ENCODE measurements around the gene NSUN4. TPM values are rescaled to one million over a fixed set of nuclear protein-coding genes. Genes with fewer than 3 reads are reported as not detected.
A peak's percentile ranks its signal among the peaks of the same experiment; 100 is the strongest.

Gene NSUN4
- total RNA-seq, 1 donor = 22.9 TPM

- peak; percentile 27 for DNase-seq (ENCODE audit: low read depth)
- TF ChIP-seq CTCF (IDR thresholded peaks at IDR 0.05; ENCODE audit: insufficient read depth, low read depth, low read length) = no peak
Measured at GRCh38 chr1:46408356-46409062, 67.9 kb downstream of the NSUN4 start.

GRCh38 chr1:46409063-46409372 is 68.4 kb downstream of the NSUN4 start:
- no peak for DNase-seq (ENCODE audit: low read depth)
- no peak overlapping the region for H3K4me3 ChIP-seq (ENCODE audit: low read depth, low read length)
- no peak for TF ChIP-seq CTCF (IDR thresholded peaks at IDR 0.05; ENCODE audit: insufficient read depth, low read depth, low read length)

More at GRCh38 chr1:46408356-46409062, 67.9 kb downstream of the NSUN4 start:
- no peak overlapping the region for H3K4me3 ChIP-seq (ENCODE audit: low read depth, low read length)

GRCh38 chr1:46410156-46411009 is 69.8 kb downstream of the NSUN4 start:
- no peak for DNase-seq (ENCODE audit: low read depth)
- TF ChIP-seq CTCF (IDR thresholded peaks at IDR 0.05; ENCODE audit: insufficient read depth, low read depth, low read length) = no peak
- no peak overlapping the region for H3K4me3 ChIP-seq (ENCODE audit: low read depth, low read length)

GRCh38 chr1:46411010-46411405 is 70.4 kb downstream of the NSUN4 start:
- no peak for TF ChIP-seq CTCF (IDR thresholded peaks at IDR 0.05; ENCODE audit: insufficient read depth, low read depth, low read length)
- H3K4me3 ChIP-seq (ENCODE audit: low read depth, low read length) = no peak overlapping the region
- no peak for DNase-seq (ENCODE audit: low read depth)

Other genes with a start within 250 kb of the NSUN4 start
- 10.3 and 14.2 TPM in 2 replicates for gene PIK3R3, start 208.2 kb upstream of the NSUN4 start, total RNA-seq
- 0.32 and 0.43 TPM in 2 replicates for gene TSPAN1, start 165.7 kb upstream of the NSUN4 start, total RNA-seq
- gene P3R3URF, start 164.3 kb upstream of the NSUN4 start, total RNA-seq = not detected in 2 replicates
- 52.8 and 81.2 TPM in 2 replicates for gene POMGNT1, start 142.4 kb upstream of the NSUN4 start, total RNA-seq
- 3.2 and 3.9 TPM in 2 replicates for gene LURAP1, start 137.5 kb upstream of the NSUN4 start, total RNA-seq
- 2.6 and 3.0 TPM in 2 replicates for gene RAD54L, start 93.0 kb upstream of the NSUN4 start, total RNA-seq
- 106 and 123 TPM in 2 replicates for gene LRRC41, start 37.2 kb upstream of the NSUN4 start, total RNA-seq
- 194 and 249 TPM in 2 replicates for gene UQCRH, start 37.1 kb upstream of the NSUN4 start, total RNA-seq
- gene FAAH, start 53.5 kb downstream of the NSUN4 start, total RNA-seq = 0.64 and 0.86 TPM in 2 replicates
- gene DMBX1, start 149.0 kb downstream of the NSUN4 start, total RNA-seq = not detected in 2 replicates
- not detected in 2 replicates for gene KNCN, start 210.8 kb downstream of the NSUN4 start, total RNA-seq

Measured in fibroblast of villous mesenchyme (primary cell).